ENCODE data around the gene ZFAND3.

GRCh38 chr6:38177882-38178583 is 358.5 kb downstream of the ZFAND3 start:
- TF ChIP-seq POLR2A (IDR thresholded peaks at IDR 0.05; ENCODE audit: low read depth, low read length) (no peak), POLR2AphosphoS5 (IDR thresholded peaks at IDR 0.05; ENCODE audit: low read depth, low read length) (no peak), TAF1 (IDR thresholded peaks at IDR 0.05; ENCODE audit: borderline replicate concordance, low read depth, low read length) (no peak)
